ENCODE data around the gene LPAR3. TPM values are rescaled to one million over a fixed set of nuclear protein-coding genes. Genes with fewer than 3 reads are reported as not detected.

LPAR3 gene
- total RNA-seq, 1 donor from 2014 or later: 1.2 TPM

- Mint-ChIP-seq H3K9me3 (ENCODE audit: unreplicated experiment) (no peaks in the 10 kb centered on the region), H3K4me1 (ENCODE audit: unreplicated experiment) (no peaks in the 10 kb centered on the region), H3K27ac (ENCODE audit: unreplicated experiment) (no peak overlapping the region), H3K27me3 (ENCODE audit: unreplicated experiment) (peaks cover 3% of the 10 kb centered on the region), H3K4me3 (ENCODE audit: unreplicated experiment) (no peak overlapping the region), H3K36me3 (ENCODE audit: low read depth, unreplicated experiment) (no peaks in the 10 kb centered on the region)
- TF ChIP-seq, protein P1, sequence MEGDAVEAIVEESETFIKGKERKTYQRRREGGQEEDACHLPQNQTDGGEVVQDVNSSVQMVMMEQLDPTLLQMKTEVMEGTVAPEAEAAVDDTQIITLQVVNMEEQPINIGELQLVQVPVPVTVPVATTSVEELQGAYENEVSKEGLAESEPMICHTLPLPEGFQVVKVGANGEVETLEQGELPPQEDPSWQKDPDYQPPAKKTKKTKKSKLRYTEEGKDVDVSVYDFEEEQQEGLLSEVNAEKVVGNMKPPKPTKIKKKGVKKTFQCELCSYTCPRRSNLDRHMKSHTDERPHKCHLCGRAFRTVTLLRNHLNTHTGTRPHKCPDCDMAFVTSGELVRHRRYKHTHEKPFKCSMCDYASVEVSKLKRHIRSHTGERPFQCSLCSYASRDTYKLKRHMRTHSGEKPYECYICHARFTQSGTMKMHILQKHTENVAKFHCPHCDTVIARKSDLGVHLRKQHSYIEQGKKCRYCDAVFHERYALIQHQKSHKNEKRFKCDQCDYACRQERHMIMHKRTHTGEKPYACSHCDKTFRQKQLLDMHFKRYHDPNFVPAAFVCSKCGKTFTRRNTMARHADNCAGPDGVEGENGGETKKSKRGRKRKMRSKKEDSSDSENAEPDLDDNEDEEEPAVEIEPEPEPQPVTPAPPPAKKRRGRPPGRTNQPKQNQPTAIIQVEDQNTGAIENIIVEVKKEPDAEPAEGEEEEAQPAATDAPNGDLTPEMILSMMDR (IDR thresholded peaks at IDR 0.05; ENCODE audit: unreplicated experiment): no peak
- DNase-seq (ENCODE audit: low spot score): no peak
These were observed 116.4 kb downstream of the LPAR3 start for GRCh38 chr1:84776639-84777038.

GRCh38 chr1:84775535-84775920, 117.5 kb downstream of the LPAR3 start:
- no peaks in the 10 kb centered on the region for H3K4me1 Mint-ChIP-seq (ENCODE audit: unreplicated experiment)
- H3K9me3 Mint-ChIP-seq (ENCODE audit: unreplicated experiment): no peaks in the 10 kb centered on the region
- no peak for DNase-seq (ENCODE audit: low spot score)
- TF ChIP-seq, protein P1 (IDR thresholded peaks at IDR 0.05; ENCODE audit: unreplicated experiment): no peak
- no peaks in the 10 kb centered on the region for H3K36me3 Mint-ChIP-seq (ENCODE audit: low read depth, unreplicated experiment)
- H3K27ac Mint-ChIP-seq (ENCODE audit: unreplicated experiment): no peak overlapping the region
- no peak overlapping the region for H3K4me3 Mint-ChIP-seq (ENCODE audit: unreplicated experiment)
- peaks cover 3% of the 10 kb centered on the region for H3K27me3 Mint-ChIP-seq (ENCODE audit: unreplicated experiment)

DNA sequence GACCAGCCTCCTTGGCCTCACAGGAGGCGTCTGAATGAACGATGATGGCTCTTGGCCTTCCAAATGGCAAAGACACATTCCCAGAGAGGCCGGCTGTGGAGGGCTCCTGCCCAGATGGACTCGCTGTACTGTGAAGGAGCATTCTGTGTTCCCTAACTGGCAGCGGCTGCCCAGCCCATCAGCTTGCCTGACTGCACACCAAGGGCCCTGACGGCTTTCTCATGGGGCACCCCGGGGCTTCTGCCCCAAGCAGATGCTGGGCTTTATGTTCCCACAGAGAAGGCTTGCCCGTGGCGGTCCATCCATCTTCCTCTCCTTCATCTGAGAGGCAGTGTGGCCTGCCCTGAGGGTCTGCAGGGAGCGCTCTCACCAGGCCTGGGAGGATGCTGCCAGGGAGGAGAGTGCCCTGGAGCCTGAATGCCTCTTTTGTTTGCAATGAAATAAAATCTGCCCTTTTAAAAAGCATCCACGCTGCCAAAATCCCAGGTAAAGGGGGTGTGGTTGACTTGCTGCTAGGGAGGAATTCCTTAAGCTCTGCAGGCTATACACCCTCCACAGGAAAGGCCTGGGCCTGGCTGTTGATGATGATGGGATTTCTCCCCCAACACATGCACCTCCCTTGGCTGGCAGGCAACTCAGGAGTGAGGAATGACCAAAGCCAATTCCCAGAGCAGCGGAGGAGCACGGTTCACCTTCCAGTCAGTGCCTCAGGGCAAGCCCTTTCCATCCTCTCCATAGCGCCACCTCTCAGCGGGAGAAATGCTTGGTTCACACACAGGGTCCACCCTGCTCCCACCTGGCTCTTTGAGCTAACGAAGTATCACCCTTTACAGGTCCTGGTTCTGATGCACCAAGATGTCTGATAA, 118.1 kb downstream of the LPAR3 start:
- H3K27me3 Mint-ChIP-seq (ENCODE audit: unreplicated experiment): peaks cover 3% of the 10 kb centered on the region

DNA sequence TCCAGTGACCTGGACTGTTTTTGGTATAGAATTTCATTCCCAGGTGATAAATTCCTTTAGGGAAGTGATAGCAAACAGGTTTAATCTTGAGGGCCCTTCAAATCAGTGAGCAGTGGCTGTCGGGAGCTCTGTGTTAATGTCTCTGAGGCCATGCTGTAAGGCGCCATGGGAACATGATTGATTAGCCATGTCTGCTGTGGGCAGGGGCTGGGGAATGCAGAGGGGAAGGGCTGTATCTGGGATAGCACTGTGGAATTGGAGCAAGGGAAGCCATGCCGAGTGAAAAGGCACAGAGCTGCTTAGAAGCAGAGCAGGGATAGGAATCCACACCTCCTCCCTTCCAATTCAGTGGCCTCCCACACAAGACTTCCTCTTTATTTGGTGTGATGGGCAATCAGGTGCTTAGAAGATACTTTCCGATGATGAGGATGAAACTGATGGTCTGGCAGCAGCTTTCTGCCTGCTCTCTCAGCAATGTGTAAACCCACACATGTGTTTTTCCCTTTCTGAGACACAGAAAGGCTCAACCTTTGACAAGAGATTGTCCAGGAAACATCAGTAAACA, 119.0 kb downstream of the LPAR3 start:
- Mint-ChIP-seq H3K27me3 (ENCODE audit: unreplicated experiment) (peaks cover 3% of the 10 kb centered on the region), H3K4me3 (ENCODE audit: unreplicated experiment) (no peak overlapping the region), H3K4me1 (ENCODE audit: unreplicated experiment) (no peaks in the 10 kb centered on the region), H3K27ac (ENCODE audit: unreplicated experiment) (no peak overlapping the region), H3K36me3 (ENCODE audit: low read depth, unreplicated experiment) (no peaks in the 10 kb centered on the region), H3K9me3 (ENCODE audit: unreplicated experiment) (no peaks in the 10 kb centered on the region)
- TF ChIP-seq, protein P1 (IDR thresholded peaks at IDR 0.05; ENCODE audit: unreplicated experiment): no peak
- DNase-seq (ENCODE audit: low spot score): no peak

More for the DNA sequence above, 118.1 kb downstream of the LPAR3 start:
- TF ChIP-seq, protein P1 (IDR thresholded peaks at IDR 0.05; ENCODE audit: unreplicated experiment): no peak
- DNase-seq (ENCODE audit: low spot score): no peak
- Mint-ChIP-seq H3K4me3 (ENCODE audit: unreplicated experiment) (no peak overlapping the region), H3K27ac (ENCODE audit: unreplicated experiment) (no peak overlapping the region), H3K4me1 (ENCODE audit: unreplicated experiment) (no peaks in the 10 kb centered on the region), H3K36me3 (ENCODE audit: low read depth, unreplicated experiment) (no peaks in the 10 kb centered on the region), H3K9me3 (ENCODE audit: unreplicated experiment) (no peaks in the 10 kb centered on the region)

GRCh38 chr1:84773195-84773594, 119.8 kb downstream of the LPAR3 start:
- Mint-ChIP-seq H3K4me3 (ENCODE audit: unreplicated experiment) (no peak overlapping the region), H3K4me1 (ENCODE audit: unreplicated experiment) (no peaks in the 10 kb centered on the region), H3K27me3 (ENCODE audit: unreplicated experiment) (peaks cover 5% of the 10 kb centered on the region), H3K9me3 (ENCODE audit: unreplicated experiment) (no peaks in the 10 kb centered on the region), H3K27ac (ENCODE audit: unreplicated experiment) (no peak overlapping the region), H3K36me3 (ENCODE audit: low read depth, unreplicated experiment) (no peaks in the 10 kb centered on the region)
- no peak for DNase-seq (ENCODE audit: low spot score)
- TF ChIP-seq, protein P1 (IDR thresholded peaks at IDR 0.05; ENCODE audit: unreplicated experiment): no peak

All from endothelial cell (in vitro differentiated cells).